Caco-2 (cell line): Measurements from ENCODE around the gene TRAFD1. TPM values are rescaled to one million over a fixed set of nuclear protein-coding genes. Genes with fewer than 3 reads are reported as not detected.

Experiments used
- BruUV-seq: library from RNA; stranded (reverse); fragments of 400-500 nt; replicated peaks from 2 replicates; lab custom pipeline; 2021; lab: Mats Ljungman, UMichigan
- CTCF ChIA-PET: fragments of 300-600 bp; sonication (Branson Sonifier 250); formaldehyde crosslinking; loops from one replicate; lab custom pipeline; 2022; ENCODE audit warnings: antibody characterized with exemption; lab: Charles Lee
- POLR2A ChIA-PET: fragments of 300-600 bp; sonication (Branson Sonifier 250); formaldehyde crosslinking; loops from one replicate; lab custom pipeline; 2022; ENCODE audit warnings: antibody characterized with exemption; lab: Charles Lee
- DNase-seq, 2 experiments: peaks; one replicate each; pipeline versions ENCODE4 v3.0.0 to v3.0.0-alpha.2; 2020 to 2022
- H3K27me3 ChIP-seq: replicated peaks from 2 replicates; pipeline ENCODE4 v1.6.0; 2011; ENCODE audit warnings: low read length; ENCODE audit not compliant: control insufficient read depth, insufficient read depth
- H3K36me3 ChIP-seq: 2 replicates; pipeline ENCODE4 v1.5.1; 2011; ENCODE audit warnings: low read length; ENCODE audit not compliant: control insufficient read depth, insufficient read depth
- H3K4me1 ChIP-seq: fragments of 250-450 bp; sonication (Bioruptor Pico); 2 replicates; pipeline ENCODE4 v1.5.1; 2020; ENCODE audit warnings: mild to moderate bottlenecking
- H3K4me3 ChIP-seq: 2 replicates; pipeline ENCODE4 v1.5.1; 2011; ENCODE audit warnings: low read depth, mild to moderate bottlenecking, control low read depth, low read length
- H3K9me3 ChIP-seq: fragments of 250-450 bp; sonication (Bioruptor Pico); 2 replicates; pipeline ENCODE4 v1.5.1; 2020; ENCODE audit warnings: mild to moderate bottlenecking, moderate library complexity
- H3K27ac Mint-ChIP-seq: one replicate; pipeline ENCODE4 v1.8.0; 2022; ENCODE audit warnings: mixed read lengths; ENCODE audit not compliant: unreplicated experiment
- H3K27me3 Mint-ChIP-seq: one replicate; pipeline ENCODE4 v1.8.0; 2022; ENCODE audit warnings: mixed read lengths; ENCODE audit not compliant: insufficient read depth, unreplicated experiment
- H3K36me3 Mint-ChIP-seq: one replicate; pipeline ENCODE4 v1.8.0; 2022; ENCODE audit warnings: mild to moderate bottlenecking, mixed read lengths; ENCODE audit not compliant: insufficient read depth, unreplicated experiment
- H3K4me1 Mint-ChIP-seq: one replicate; pipeline ENCODE4 v1.8.0; 2022; ENCODE audit warnings: low read depth, mixed read lengths; ENCODE audit not compliant: unreplicated experiment
- H3K4me3 Mint-ChIP-seq: one replicate; pipeline ENCODE4 v1.8.0; 2022; ENCODE audit warnings: mild to moderate bottlenecking, moderate library complexity, mixed read lengths; ENCODE audit not compliant: unreplicated experiment
- H3K9me3 Mint-ChIP-seq: one replicate; pipeline ENCODE4 v1.8.0; 2022; ENCODE audit warnings: mixed read lengths; ENCODE audit not compliant: unreplicated experiment
- CTCF ChIP-seq, 2 experiments: fragments of 200-600 bp in 1 of 2; IDR thresholded peaks; 1 replicate in 1 of 2; 2 replicates in 1 of 2; pipeline versions ENCODE4 v1.5.1 to v1.8.0; 2011 to 2022; ENCODE audit warnings: antibody characterized with exemption in 1 of 2, control low read depth in 1 of 2, inconsistent platforms in 1 of 2, low read depth in 1 of 2, low read length in 1 of 2, mild to moderate bottlenecking in 1 of 2, moderate library complexity in 1 of 2; ENCODE audit not compliant: insufficient read depth in 1 of 2, severe bottlenecking in 1 of 2, unreplicated experiment in 1 of 2
- intact Hi-C: fragments of 100-400 bp; cut with micrococcal nuclease; formaldehyde crosslinking; loops from one replicate; pipeline ENCODE4 v1.10.0; 2022; ENCODE audit not compliant: unreplicated experiment
- total RNA-seq: library from RNA; stranded (reverse); gene quantifications from 2 replicates; pipeline ENCODE4 v1.2.3, GENCODE V29; 2022

TRAFD1 gene
- total RNA-seq, 1 experiment from 2014 or later = 25.5 TPM

GRCh38 chr12:112188130-112188830 is 62.9 kb downstream of the TRAFD1 start:
- intact Hi-C loops = no loop called here
- Mint-ChIP-seq H3K27me3 (no peaks in the 10 kb centered on the region), H3K36me3 (peaks cover 46% of the 10 kb centered on the region), H3K9me3 (no peaks in the 10 kb centered on the region), H3K27ac (peak overlapping the region; percentile 55), H3K4me3 (no peak overlapping the region), H3K4me1 (no peaks in the 10 kb centered on the region)
- ChIA-PET POLR2A (no interaction called here), CTCF (interaction anchor here (0.7 kb wide), 1 partner anchor 10 kb away, joined by 3 read pairs; no protein-coding TSS in a partner anchor)
- H3K36me3 ChIP-seq = peaks cover 4% of the 10 kb centered on the region; the same call in 1 of the 2 replicates
- no peaks in the 10 kb centered on the region for H3K4me1 ChIP-seq
- no peaks in the 10 kb centered on the region for H3K9me3 ChIP-seq
- no peak for TF ChIP-seq CTCF (IDR thresholded peaks at IDR 0.05; ENCODE audit: insufficient read depth in 1 of 2, low read depth in 1 of 2, low read length in 1 of 2, severe bottlenecking in 1 of 2, unreplicated experiment in 1 of 2)
- DNase-seq = no peak
- no TSS peak for BruUV-seq
- no peaks in the 10 kb centered on the region for H3K27me3 ChIP-seq
- H3K4me3 ChIP-seq = no peak overlapping the region

GRCh38 chr12:112190231-112191025 is 65.1 kb downstream of the TRAFD1 start:
- ChIA-PET POLR2A (no interaction called here), CTCF (interaction anchor here (0.7 kb wide), 1 partner anchor 197 kb away, joined by 3 read pairs; no protein-coding TSS in a partner anchor)
- Mint-ChIP-seq H3K4me3 (no peak overlapping the region), H3K27me3 (no peaks in the 10 kb centered on the region), H3K27ac (no peak overlapping the region), H3K9me3 (no peaks in the 10 kb centered on the region), H3K4me1 (no peaks in the 10 kb centered on the region), H3K36me3 (peaks cover 48% of the 10 kb centered on the region)
- Histone ChIP-seq H3K4me3 (no peak overlapping the region), H3K9me3 (no peaks in the 10 kb centered on the region), H3K36me3 (peaks cover 1% of the 10 kb centered on the region; the same call in 1 of the 2 replicates), H3K27me3 (no peaks in the 10 kb centered on the region), H3K4me1 (no peaks in the 10 kb centered on the region)
- DNase-seq = no peak
- intact Hi-C loops = no loop called here
- TF ChIP-seq CTCF (IDR thresholded peaks at IDR 0.05; ENCODE audit: insufficient read depth in 1 of 2, low read depth in 1 of 2, low read length in 1 of 2, severe bottlenecking in 1 of 2, unreplicated experiment in 1 of 2) = no peak
- BruUV-seq = no TSS peak

GRCh38 chr12:112191201-112191600 is 65.8 kb downstream of the TRAFD1 start:
- DNase-seq = no peak
- Mint-ChIP-seq H3K4me1 (no peaks in the 10 kb centered on the region), H3K9me3 (no peaks in the 10 kb centered on the region), H3K27ac (no peak overlapping the region), H3K4me3 (no peak overlapping the region), H3K36me3 (peaks cover 54% of the 10 kb centered on the region), H3K27me3 (no peaks in the 10 kb centered on the region)
- no peak for TF ChIP-seq CTCF (IDR thresholded peaks at IDR 0.05; ENCODE audit: insufficient read depth in 1 of 2, low read depth in 1 of 2, low read length in 1 of 2, severe bottlenecking in 1 of 2, unreplicated experiment in 1 of 2)
- Histone ChIP-seq H3K36me3 (peaks cover 1% of the 10 kb centered on the region; the same call in 1 of the 2 replicates), H3K4me1 (no peaks in the 10 kb centered on the region), H3K9me3 (no peaks in the 10 kb centered on the region), H3K27me3 (no peaks in the 10 kb centered on the region), H3K4me3 (no peak overlapping the region)
- ChIA-PET POLR2A (no interaction called here), CTCF (no interaction called here)
- no TSS peak for BruUV-seq
- intact Hi-C loops = no loop called here
